Astrocyte (in vitro differentiated cells and primary cell): Measurements from ENCODE around the gene SNRNP25. TPM values are rescaled to one million over a fixed set of nuclear protein-coding genes. Genes with fewer than 3 reads are reported as not detected.

ENCODE experiments used
- DNase-seq: peaks from one replicate; pipeline ENCODE4 v3.0.0-alpha.2; 2010; ENCODE audit warnings: low read depth
- FAIRE-seq: peaks from 2 replicates; lab custom pipeline; 2011; peaks lifted over from hg19 to GRCh38; lab: Jason Lieb, UNC
- H2AFZ ChIP-seq: 2 replicates; pipeline ENCODE4 v1.6.0; 2012; ENCODE audit warnings: low read depth, low read length, inconsistent platforms
- H3K27ac ChIP-seq: 2 replicates; pipeline ENCODE4 v1.5.1; 2011; ENCODE audit warnings: low read depth, low read length, inconsistent platforms
- H3K27me3 ChIP-seq: 2 replicates; pipeline ENCODE4 v1.6.0; 2011; ENCODE audit warnings: low read length, inconsistent platforms; ENCODE audit not compliant: insufficient read depth
- H3K36me3 ChIP-seq: 2 replicates; pipeline ENCODE4 v1.5.1; 2011; ENCODE audit warnings: low read length, inconsistent platforms; ENCODE audit not compliant: insufficient read depth
- H3K4me1 ChIP-seq: 2 replicates; pipeline ENCODE4 v1.5.1; 2011; ENCODE audit warnings: low read length, inconsistent platforms; ENCODE audit not compliant: insufficient read depth
- H3K4me2 ChIP-seq: 2 replicates; pipeline ENCODE4 v1.6.0; 2012; ENCODE audit warnings: low read length, inconsistent platforms
- H3K4me3 ChIP-seq: 2 replicates; pipeline ENCODE4 v1.5.1; 2011; ENCODE audit warnings: low read depth, mild to moderate bottlenecking, low read length, inconsistent platforms; ENCODE audit not compliant: insufficient read depth
- H3K79me2 ChIP-seq: 2 replicates; pipeline ENCODE4 v1.6.0; 2012; ENCODE audit warnings: mild to moderate bottlenecking, low read length, inconsistent platforms; ENCODE audit not compliant: insufficient read depth
- H3K9ac ChIP-seq: 2 replicates; pipeline ENCODE4 v1.6.0; 2012; ENCODE audit warnings: mild to moderate bottlenecking, low read length, inconsistent platforms
- H3K9me3 ChIP-seq: 2 replicates; pipeline ENCODE4 v1.5.1; 2012; ENCODE audit warnings: low read depth, mild to moderate bottlenecking, low read length, inconsistent platforms; ENCODE audit not compliant: insufficient read depth
- H4K20me1 ChIP-seq: 2 replicates; pipeline ENCODE4 v1.6.0; 2012; ENCODE audit warnings: low read length, inconsistent platforms; ENCODE audit not compliant: insufficient read depth
- H3K27ac Mint-ChIP-seq: one replicate; pipeline ENCODE4 v1.8.0; 2021; ENCODE audit warnings: mild to moderate bottlenecking, mixed read lengths; ENCODE audit not compliant: unreplicated experiment
- H3K27me3 Mint-ChIP-seq: one replicate; pipeline ENCODE4 v1.8.0; 2021; ENCODE audit warnings: low read depth, mixed read lengths; ENCODE audit not compliant: unreplicated experiment
- H3K36me3 Mint-ChIP-seq: one replicate; pipeline ENCODE4 v1.8.0; 2021; ENCODE audit warnings: low read depth, mixed read lengths; ENCODE audit not compliant: unreplicated experiment
- H3K4me1 Mint-ChIP-seq: one replicate; pipeline ENCODE4 v1.8.0; 2021; ENCODE audit warnings: low read depth, mixed read lengths; ENCODE audit not compliant: unreplicated experiment
- H3K4me3 Mint-ChIP-seq: one replicate; pipeline ENCODE4 v1.8.0; 2021; ENCODE audit warnings: mild to moderate bottlenecking, moderate library complexity, mixed read lengths; ENCODE audit not compliant: unreplicated experiment
- H3K9me3 Mint-ChIP-seq: one replicate; pipeline ENCODE4 v1.8.0; 2021; ENCODE audit warnings: mild to moderate bottlenecking, mixed read lengths; ENCODE audit not compliant: unreplicated experiment
- CTCF ChIP-seq: IDR thresholded peaks from 2 replicates; pipeline ENCODE4 v1.5.1; 2011; ENCODE audit warnings: low read depth, mild to moderate bottlenecking, inconsistent platforms, low read length, moderate library complexity; ENCODE audit not compliant: insufficient read depth
- EZH2 ChIP-seq: IDR thresholded peaks from 2 replicates; pipeline ENCODE4 v1.6.1; 2012; ENCODE audit warnings: mild to moderate bottlenecking, low read length, inconsistent platforms; ENCODE audit not compliant: insufficient read depth
- total RNA-seq: library from RNA; stranded (reverse); gene quantifications from 2 replicates; pipeline ENCODE4 v1.2.1, GENCODE V29; 2021

SNRNP25 gene
- total RNA-seq, 1 donor from 2014 or later = 34.1 TPM

- no peak for FAIRE-seq
Measured at GRCh38 chr16:71540-72401, 18.1 kb downstream of the SNRNP25 start.

GRCh38 chr16:72561-73548 is 19.2 kb downstream of the SNRNP25 start, which contains the start of gene RHBDF1:
RHBDF1 (minus strand) TSS chr16:72631; CDS start chr16:65015, 7,616 bp downstream.
- no peaks in the 10 kb centered on the region for H3K9me3 ChIP-seq
- Mint-ChIP-seq H3K4me1 (peaks cover 39% of the 10 kb centered on the region), H3K9me3 (no peaks in the 10 kb centered on the region), H3K36me3 (no peaks in the 10 kb centered on the region), H3K27ac (peak within 1 kb of the TSS; percentile 72), H3K4me3 (peak within 1 kb of the TSS; percentile 91), H3K27me3 (no peaks in the 10 kb centered on the region)
- H3K27me3 ChIP-seq = no peaks in the 10 kb centered on the region
- peak within 1 kb of the TSS; percentile 84 for H3K9ac ChIP-seq
- H3K79me2 ChIP-seq = peaks cover 44% of the 10 kb centered on the region
- H3K4me2 ChIP-seq = peak within 1 kb of the TSS; percentile 96
- FAIRE-seq (no peak), DNase-seq (no peak)
- H3K27ac ChIP-seq = peak within 1 kb of the TSS; percentile 54
- peak within 1 kb of the TSS; percentile 64 for H2AFZ ChIP-seq
- peaks cover 40% of the 10 kb centered on the region for H4K20me1 ChIP-seq
- H3K4me3 ChIP-seq = peak within 1 kb of the TSS; percentile 81
- no peaks in the 10 kb centered on the region for H3K36me3 ChIP-seq
- peaks cover 60% of the 10 kb centered on the region for H3K4me1 ChIP-seq
- TF ChIP-seq EZH2 = no peak
- TF ChIP-seq CTCF = no peak

More at GRCh38 chr16:71540-72401, 18.1 kb downstream of the SNRNP25 start:
- peak overlapping the region; percentile 96 for H3K4me2 ChIP-seq
- peaks cover 50% of the 10 kb centered on the region for H4K20me1 ChIP-seq
- no peaks in the 10 kb centered on the region for H3K27me3 Mint-ChIP-seq
- H3K9me3 Mint-ChIP-seq = no peaks in the 10 kb centered on the region
- no peaks in the 10 kb centered on the region for H3K36me3 Mint-ChIP-seq
- peaks cover 49% of the 10 kb centered on the region for H3K4me1 ChIP-seq
- TF ChIP-seq CTCF = no peak
- no peak for TF ChIP-seq EZH2
- peak overlapping the region; percentile 54 for H3K27ac ChIP-seq
- H3K9me3 ChIP-seq = no peaks in the 10 kb centered on the region
- no peaks in the 10 kb centered on the region for H3K27me3 ChIP-seq
- no peaks in the 10 kb centered on the region for H3K36me3 ChIP-seq
- peaks cover 43% of the 10 kb centered on the region for H3K4me1 Mint-ChIP-seq
- peak overlapping the region; percentile 72 for H3K27ac Mint-ChIP-seq
- peaks cover 52% of the 10 kb centered on the region for H3K79me2 ChIP-seq
- DNase-seq = peak; percentile 64
- H3K4me3 ChIP-seq = peak overlapping the region; percentile 81
- H3K4me3 Mint-ChIP-seq = peak overlapping the region; percentile 91
- peak overlapping the region; percentile 84 for H3K9ac ChIP-seq
- H2AFZ ChIP-seq = peak overlapping the region; percentile 49
